ENCODE data around the gene ALOX15B. TPM values are rescaled to one million over a fixed set of nuclear protein-coding genes. Genes with fewer than 3 reads are reported as not detected.
A peak's percentile ranks its signal among the peaks of the same experiment; 100 is the strongest.

Gene ALOX15B, protein sequence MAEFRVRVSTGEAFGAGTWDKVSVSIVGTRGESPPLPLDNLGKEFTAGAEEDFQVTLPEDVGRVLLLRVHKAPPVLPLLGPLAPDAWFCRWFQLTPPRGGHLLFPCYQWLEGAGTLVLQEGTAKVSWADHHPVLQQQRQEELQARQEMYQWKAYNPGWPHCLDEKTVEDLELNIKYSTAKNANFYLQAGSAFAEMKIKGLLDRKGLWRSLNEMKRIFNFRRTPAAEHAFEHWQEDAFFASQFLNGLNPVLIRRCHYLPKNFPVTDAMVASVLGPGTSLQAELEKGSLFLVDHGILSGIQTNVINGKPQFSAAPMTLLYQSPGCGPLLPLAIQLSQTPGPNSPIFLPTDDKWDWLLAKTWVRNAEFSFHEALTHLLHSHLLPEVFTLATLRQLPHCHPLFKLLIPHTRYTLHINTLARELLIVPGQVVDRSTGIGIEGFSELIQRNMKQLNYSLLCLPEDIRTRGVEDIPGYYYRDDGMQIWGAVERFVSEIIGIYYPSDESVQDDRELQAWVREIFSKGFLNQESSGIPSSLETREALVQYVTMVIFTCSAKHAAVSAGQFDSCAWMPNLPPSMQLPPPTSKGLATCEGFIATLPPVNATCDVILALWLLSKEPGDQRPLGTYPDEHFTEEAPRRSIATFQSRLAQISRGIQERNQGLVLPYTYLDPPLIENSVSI
- total RNA-seq (not detected), total RNA-seq (0 reads per million in 2 donors)

DNA sequence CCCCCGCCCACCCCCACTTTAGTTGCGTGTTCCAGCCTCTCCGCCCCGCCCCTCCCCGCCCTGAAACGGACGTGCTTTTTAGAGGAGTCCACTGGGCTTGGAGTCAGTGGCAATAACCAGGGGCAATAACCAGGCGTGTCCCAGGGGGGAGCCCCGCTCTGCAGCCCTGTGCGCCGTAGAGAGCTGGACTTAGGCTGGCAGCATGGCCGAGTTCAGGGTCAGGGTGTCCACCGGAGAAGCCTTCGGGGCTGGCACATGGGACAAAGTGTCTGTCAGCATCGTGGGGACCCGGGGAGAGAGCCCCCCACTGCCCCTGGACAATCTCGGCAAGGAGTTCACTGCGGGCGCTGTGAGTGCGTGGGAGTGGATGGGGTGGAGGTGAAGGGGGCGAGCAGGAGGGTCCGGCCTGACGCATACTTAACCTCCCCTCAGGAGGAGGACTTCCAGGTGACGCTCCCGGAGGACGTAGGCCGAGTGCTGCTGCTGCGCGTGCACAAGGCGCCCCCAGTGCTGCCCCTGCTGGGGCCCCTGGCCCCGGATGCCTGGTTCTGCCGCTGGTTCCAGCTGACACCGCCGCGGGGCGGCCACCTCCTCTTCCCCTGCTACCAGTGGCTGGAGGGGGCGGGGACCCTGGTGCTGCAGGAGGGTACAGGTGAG is at the start of gene ALOX15B:
Gene ALOX15B (plus strand): TSS at position 106 of the 657 bp plus-strand sequence. CDS start 97 bp downstream, at position 203.
- no peak for ATAC-seq
- DNase-seq: no peak
- Mint-ChIP-seq H3K4me1 (peaks cover 7% of the 10 kb centered on the region), H3K36me3 (ENCODE audit: low read depth) (peaks cover 8% of the 10 kb centered on the region), H3K4me3 (no peak within 1 kb of the TSS), H3K27ac (no peak within 1 kb of the TSS), H3K27me3 (peaks cover 55% of the 10 kb centered on the region)
- H3K9me3 ChIP-seq (ENCODE audit: control insufficient read depth, low read length, poor library complexity, severe bottlenecking): no peaks in the 10 kb centered on the region

DNA sequence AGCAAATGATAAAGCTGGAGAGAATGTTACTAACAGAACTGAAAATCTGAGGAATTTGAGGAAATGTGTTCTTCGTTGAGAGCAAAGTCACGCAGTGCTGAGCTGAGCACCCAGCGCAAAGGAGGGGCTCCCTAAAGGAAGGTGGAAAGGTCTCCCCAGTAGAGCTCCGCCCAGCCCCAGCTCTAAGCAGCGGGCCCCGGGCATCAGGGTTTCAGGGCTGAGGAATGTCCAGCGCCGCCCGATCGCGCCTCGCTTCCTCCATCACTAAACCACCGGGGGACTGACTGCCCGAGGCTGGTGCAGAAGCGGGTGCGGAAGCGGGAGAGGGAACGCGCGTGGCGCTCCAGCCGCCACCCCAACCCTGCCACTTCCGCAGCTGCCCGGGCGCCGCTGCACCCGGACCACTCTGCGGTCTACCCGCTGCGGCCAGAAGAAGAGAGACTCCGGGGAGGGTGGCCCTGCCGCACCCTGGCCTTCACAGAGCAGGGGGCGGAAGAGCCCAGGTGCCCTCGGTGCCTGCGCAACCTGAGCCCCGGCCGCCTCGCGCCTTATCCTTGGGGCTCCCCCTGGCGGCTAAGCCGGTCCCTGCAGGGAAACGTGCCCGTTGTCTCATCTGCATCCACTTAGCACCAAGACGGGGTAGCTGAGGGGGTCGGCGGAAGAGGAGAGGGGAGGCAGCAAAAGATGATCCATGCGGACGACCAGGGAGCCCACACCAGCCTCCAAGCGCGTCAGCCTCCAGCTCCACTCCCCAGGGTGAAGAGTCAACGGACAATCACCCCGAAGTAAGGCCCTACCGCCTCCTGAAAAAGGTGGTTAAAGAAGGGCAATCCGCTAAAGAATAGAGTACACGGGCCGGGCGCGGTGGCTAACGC is 48.8 kb upstream of the ALOX15B start:
- H3K9me3 ChIP-seq (ENCODE audit: control insufficient read depth, low read length, poor library complexity, severe bottlenecking): no peaks in the 10 kb centered on the region
- Mint-ChIP-seq H3K36me3 (ENCODE audit: low read depth) (no peaks in the 10 kb centered on the region), H3K27me3 (peaks cover 13% of the 10 kb centered on the region), H3K4me3 (peak overlapping the region; percentile 86), H3K4me1 (peaks cover 20% of the 10 kb centered on the region), H3K27ac (peak overlapping the region; percentile 93)
- DNase-seq: peak; percentile 82 to 97 (median 87)
- ATAC-seq: peak; percentile 92

DNA sequence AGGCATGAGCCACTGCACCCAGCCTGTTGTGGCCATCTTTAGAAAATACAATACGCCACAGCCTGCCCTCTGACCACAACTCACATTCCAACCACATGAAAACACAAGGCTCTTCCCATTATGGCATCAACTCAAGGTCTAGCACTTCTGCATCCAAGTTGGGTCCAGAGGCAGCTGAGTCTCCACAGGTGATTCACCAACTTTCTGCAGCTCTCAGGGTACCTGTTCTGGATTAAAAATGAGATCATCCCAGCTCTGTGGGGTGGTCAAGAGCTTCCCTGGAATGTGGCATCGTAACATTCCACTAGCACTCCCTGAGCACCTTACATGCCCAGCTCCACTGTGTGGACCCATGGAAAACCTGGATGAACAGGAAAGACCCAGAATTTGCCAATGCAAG is 46.3 kb upstream of the ALOX15B start:
- Mint-ChIP-seq H3K36me3 (ENCODE audit: low read depth) (no peaks in the 10 kb centered on the region), H3K4me1 (peaks cover 20% of the 10 kb centered on the region), H3K4me3 (no peak overlapping the region), H3K27ac (no peak overlapping the region), H3K27me3 (peaks cover 2% of the 10 kb centered on the region)
- ATAC-seq: no peak
- DNase-seq: no peak
- H3K9me3 ChIP-seq (ENCODE audit: control insufficient read depth, low read length, poor library complexity, severe bottlenecking): no peaks in the 10 kb centered on the region

DNA sequence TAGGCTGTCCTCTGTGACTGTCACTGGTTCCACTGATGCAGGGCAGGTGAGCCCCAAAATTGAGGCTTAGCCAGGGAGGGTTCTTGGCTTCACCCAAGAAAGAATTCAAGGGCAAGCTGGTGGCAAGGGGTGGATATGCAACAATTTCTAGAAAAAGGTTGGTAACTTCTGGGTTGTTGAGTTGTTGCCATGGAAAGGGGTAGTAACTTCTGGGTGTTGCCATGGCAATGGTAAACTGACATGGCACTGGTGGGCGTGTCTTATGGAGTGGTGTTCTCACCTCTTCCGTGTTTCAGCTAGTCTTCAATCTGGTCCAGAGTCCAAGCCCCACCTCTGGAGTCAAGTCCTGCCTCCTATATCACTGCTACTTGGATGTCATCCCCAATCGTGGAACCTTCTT is 45.9 kb upstream of the ALOX15B start:
- no peaks in the 10 kb centered on the region for H3K9me3 ChIP-seq (ENCODE audit: control insufficient read depth, low read length, poor library complexity, severe bottlenecking)
- peak overlapping the region; percentile 2 for H3K4me3 Mint-ChIP-seq
- no peak overlapping the region for H3K27ac Mint-ChIP-seq

DNA sequence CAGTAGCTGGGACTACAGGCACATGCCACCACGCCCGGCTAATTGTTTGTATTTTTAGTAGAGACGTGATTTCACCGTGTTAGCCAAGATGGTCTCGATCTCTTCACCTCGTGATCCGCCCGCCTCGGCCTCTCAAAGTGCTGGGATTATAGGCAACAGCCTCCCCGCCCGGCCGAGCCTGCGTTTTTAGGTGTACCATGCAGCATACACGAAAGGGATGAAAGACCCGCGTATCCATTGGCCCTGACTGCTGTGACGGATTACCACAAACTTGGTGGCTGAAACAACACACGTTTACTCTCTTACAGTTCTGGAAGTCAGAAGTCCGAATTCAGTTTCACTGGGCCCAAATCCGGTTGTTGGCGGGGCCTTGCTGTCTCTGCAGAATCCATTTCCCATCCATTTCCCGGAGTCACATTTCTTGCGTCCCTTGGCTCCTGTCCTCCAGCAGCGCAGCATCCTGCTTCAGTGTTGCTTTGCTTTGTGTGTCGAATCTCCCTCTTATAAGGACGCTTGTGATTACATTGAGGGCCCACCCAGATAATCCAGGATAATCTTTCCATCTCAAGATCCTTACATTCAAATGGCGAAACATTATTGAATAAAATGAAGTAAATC is 44.8 kb upstream of the ALOX15B start:
- H3K36me3 Mint-ChIP-seq (ENCODE audit: low read depth): no peaks in the 10 kb centered on the region
- H3K27me3 Mint-ChIP-seq: peaks cover 7% of the 10 kb centered on the region
- no peak overlapping the region for H3K4me3 Mint-ChIP-seq
- DNase-seq: no peak
- ATAC-seq: no peak
- peaks cover 16% of the 10 kb centered on the region for H3K4me1 Mint-ChIP-seq
- no peaks in the 10 kb centered on the region for H3K9me3 ChIP-seq (ENCODE audit: control insufficient read depth, low read length, poor library complexity, severe bottlenecking)
- H3K27ac Mint-ChIP-seq: no peak overlapping the region

More for the DNA sequence above, 45.9 kb upstream of the ALOX15B start:
- no peak for DNase-seq
- H3K36me3 Mint-ChIP-seq (ENCODE audit: low read depth): no peaks in the 10 kb centered on the region
- ATAC-seq: no peak
- peaks cover 20% of the 10 kb centered on the region for H3K4me1 Mint-ChIP-seq
- no peaks in the 10 kb centered on the region for H3K27me3 Mint-ChIP-seq

DNA sequence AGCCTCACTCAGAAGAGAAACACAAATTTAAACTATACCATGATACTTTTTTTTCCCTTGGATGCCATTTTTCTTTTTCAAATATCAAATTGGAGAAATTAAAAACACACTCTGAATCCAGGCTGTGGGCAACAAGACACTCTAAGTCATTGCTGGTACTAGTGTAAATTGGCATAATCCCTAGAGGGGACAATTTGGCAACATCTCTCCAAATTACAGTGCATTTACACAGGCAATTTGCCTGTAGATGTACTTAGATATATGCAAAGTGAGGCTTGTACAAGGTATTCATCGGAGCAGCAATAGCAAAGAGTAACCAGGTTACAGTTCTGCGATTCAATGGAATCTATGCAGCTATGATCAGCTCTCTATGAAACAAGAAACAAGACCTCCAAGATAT is 43.1 kb upstream of the ALOX15B start:
- no peaks in the 10 kb centered on the region for H3K9me3 ChIP-seq (ENCODE audit: control insufficient read depth, low read length, poor library complexity, severe bottlenecking)
- no peak overlapping the region for H3K27ac Mint-ChIP-seq
- no peaks in the 10 kb centered on the region for H3K36me3 Mint-ChIP-seq (ENCODE audit: low read depth)
- ATAC-seq (no peak), DNase-seq (no peak)
- peaks cover 6% of the 10 kb centered on the region for H3K4me1 Mint-ChIP-seq
- no peak overlapping the region for H3K4me3 Mint-ChIP-seq
- peaks cover 12% of the 10 kb centered on the region for H3K27me3 Mint-ChIP-seq

DNA sequence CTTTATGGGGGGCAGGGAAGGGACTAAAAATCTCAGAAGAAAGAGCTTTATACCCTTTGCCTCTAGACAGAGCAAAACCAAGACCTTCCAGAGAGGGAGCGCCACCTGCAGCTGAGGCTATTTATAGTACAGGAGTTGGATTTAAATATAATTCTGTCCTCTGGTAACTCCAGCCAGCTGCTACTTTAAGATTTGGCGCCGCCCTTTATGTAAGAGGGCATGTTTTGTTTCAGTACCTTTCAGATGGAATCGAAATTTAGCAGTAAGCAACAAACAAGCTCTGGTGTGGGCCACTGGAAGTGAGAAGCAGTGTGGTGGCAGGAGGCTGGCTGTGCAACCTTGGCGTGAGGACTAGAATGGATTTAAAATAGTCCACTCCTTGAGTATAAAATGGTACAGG is 41.7 kb upstream of the ALOX15B start:
- Mint-ChIP-seq H3K36me3 (ENCODE audit: low read depth) (peaks cover 8% of the 10 kb centered on the region), H3K4me3 (no peak overlapping the region), H3K27me3 (peaks cover 27% of the 10 kb centered on the region), H3K27ac (no peak overlapping the region), H3K4me1 (peaks cover 6% of the 10 kb centered on the region)
- ATAC-seq: peak; percentile 60
- H3K9me3 ChIP-seq (ENCODE audit: control insufficient read depth, low read length, poor library complexity, severe bottlenecking): no peaks in the 10 kb centered on the region
- DNase-seq: no peak

DNA sequence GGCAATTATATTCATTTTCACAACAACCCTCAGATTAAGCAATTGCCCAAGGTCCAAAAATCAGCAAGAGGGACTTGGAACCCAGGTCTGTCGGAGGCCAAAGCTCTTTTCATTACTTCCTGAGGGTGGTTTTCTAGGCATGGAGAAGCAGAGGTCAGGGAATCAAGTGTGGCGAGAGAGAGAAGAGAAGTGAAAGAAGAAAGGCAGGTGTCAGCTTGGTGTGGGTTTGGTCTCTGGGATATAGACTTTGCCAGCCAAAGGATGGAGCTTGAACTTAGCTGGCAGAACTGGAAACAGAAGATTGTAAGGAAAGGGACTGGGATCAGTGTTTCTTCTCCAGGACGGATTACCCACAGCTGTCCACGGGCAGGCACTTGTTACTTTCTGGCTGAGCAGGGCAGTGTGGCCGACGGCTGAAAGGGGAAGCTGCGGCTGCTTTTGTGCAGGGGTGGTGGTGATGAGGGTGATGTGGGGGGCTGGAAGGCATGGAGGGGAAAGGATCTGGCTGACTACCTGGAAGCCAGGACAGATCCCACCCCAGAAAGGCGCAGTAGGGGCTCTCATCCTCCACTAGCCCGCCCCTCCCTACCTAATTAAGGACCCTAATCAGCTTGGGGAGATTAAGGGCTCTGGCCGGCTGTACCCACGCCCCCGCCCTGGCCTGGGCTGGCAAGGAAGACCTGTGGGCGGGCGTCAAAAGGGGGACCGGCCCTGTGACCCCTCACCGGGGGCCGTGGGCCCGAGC is 36.7 kb upstream of the ALOX15B start, which contains the start of gene GUCY2D:
Gene GUCY2D (plus strand): TSS at position 640 of the 745 bp plus-strand sequence. CDS start 433 bp downstream, outside the sequence.
- Mint-ChIP-seq H3K27ac (no peak within 1 kb of the TSS), H3K4me3 (peak within 1 kb of the TSS; percentile 87), H3K36me3 (ENCODE audit: low read depth) (peaks cover 12% of the 10 kb centered on the region), H3K4me1 (peaks cover 14% of the 10 kb centered on the region), H3K27me3 (peaks cover 66% of the 10 kb centered on the region)
- no peaks in the 10 kb centered on the region for H3K9me3 ChIP-seq (ENCODE audit: control insufficient read depth, low read length, poor library complexity, severe bottlenecking)
- DNase-seq (no peak), ATAC-seq (peak; percentile 48)

DNA sequence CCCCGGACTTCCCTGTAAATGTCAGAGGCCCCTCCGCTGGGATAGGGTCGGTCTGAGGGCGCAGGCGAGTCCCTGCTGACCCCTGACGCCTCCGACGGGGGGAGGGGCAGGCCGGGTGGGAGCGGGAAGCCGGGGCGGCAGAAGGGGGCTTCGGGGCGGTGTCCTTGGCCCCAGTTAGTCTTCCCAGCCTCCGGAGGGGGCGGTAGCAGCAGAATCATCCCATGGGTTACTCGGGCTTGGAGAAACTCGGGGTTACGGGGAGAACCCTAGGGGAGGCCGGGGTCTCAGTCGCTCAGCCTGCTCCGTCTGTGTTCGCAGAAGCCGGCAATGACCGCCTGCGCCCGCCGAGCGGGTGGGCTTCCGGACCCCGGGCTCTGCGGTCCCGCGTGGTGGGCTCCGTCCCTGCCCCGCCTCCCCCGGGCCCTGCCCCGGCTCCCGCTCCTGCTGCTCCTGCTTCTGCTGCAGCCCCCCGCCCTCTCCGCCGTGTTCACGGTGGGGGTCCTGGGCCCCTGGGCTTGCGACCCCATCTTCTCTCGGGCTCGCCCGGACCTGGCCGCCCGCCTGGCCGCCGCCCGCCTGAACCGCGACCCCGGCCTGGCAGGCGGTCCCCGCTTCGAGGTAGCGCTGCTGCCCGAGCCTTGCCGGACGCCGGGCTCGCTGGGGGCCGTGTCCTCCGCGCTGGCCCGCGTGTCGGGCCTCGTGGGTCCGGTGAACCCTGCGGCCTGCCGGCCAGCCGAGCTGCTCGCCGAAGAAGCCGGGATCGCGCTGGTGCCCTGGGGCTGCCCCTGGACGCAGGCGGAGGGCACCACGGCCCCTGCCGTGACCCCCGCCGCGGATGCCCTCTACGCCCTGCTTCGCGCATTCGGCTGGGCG is 35.9 kb upstream of the ALOX15B start:
- DNase-seq (no peak), ATAC-seq (no peak)
- H3K9me3 ChIP-seq (ENCODE audit: control insufficient read depth, low read length, poor library complexity, severe bottlenecking): no peaks in the 10 kb centered on the region
- H3K36me3 Mint-ChIP-seq (ENCODE audit: low read depth): peaks cover 12% of the 10 kb centered on the region
- peaks cover 73% of the 10 kb centered on the region for H3K27me3 Mint-ChIP-seq
- no peak overlapping the region for H3K4me3 Mint-ChIP-seq
- no peak overlapping the region for H3K27ac Mint-ChIP-seq
- H3K4me1 Mint-ChIP-seq: peaks cover 16% of the 10 kb centered on the region

DNA sequence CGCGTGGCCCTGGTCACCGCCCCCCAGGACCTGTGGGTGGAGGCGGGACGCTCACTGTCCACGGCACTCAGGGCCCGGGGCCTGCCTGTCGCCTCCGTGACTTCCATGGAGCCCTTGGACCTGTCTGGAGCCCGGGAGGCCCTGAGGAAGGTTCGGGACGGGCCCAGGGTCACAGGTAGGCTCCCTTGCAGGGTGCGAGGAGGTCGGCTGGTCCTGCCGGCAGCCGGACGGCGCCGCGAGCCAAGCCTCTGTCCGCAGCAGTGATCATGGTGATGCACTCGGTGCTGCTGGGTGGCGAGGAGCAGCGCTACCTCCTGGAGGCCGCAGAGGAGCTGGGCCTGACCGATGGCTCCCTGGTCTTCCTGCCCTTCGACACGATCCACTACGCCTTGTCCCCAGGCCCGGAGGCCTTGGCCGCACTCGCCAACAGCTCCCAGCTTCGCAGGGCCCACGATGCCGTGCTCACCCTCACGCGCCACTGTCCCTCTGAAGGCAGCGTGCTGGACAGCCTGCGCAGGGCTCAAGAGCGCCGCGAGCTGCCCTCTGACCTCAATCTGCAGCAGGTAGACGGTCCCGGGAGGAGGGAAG is 35.2 kb upstream of the ALOX15B start:
- DNase-seq (no peak), ATAC-seq (no peak)
- H3K36me3 Mint-ChIP-seq (ENCODE audit: low read depth): peaks cover 12% of the 10 kb centered on the region
- H3K27ac Mint-ChIP-seq: no peak overlapping the region
- H3K4me1 Mint-ChIP-seq: peaks cover 16% of the 10 kb centered on the region
- no peak overlapping the region for H3K4me3 Mint-ChIP-seq
- no peaks in the 10 kb centered on the region for H3K9me3 ChIP-seq (ENCODE audit: control insufficient read depth, low read length, poor library complexity, severe bottlenecking)
- peaks cover 72% of the 10 kb centered on the region for H3K27me3 Mint-ChIP-seq

DNA sequence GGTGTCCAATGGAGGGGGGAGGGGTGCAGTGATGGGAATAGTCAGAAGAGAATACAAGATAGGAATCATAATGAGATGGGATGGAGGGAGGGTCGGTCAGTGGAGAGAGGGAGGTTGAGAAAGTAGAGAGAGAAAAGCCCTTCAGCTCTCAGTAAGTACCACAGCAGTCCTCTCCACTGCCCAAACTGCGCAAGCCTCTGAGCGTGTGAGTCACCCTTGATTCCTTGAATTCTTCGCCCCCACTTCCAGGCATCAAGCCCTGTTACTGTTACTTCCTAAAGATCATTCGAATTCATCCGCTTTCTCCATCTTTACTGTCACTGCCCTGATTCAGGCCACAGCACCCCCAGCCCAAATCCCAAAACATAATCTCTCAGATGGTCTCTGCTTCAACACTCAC is 34.0 kb upstream of the ALOX15B start:
- Mint-ChIP-seq H3K4me3 (no peak overlapping the region), H3K27me3 (peaks cover 68% of the 10 kb centered on the region), H3K27ac (peak overlapping the region; percentile 63), H3K4me1 (peaks cover 16% of the 10 kb centered on the region), H3K36me3 (ENCODE audit: low read depth) (peaks cover 12% of the 10 kb centered on the region)
- ATAC-seq: no peak
- H3K9me3 ChIP-seq (ENCODE audit: control insufficient read depth, low read length, poor library complexity, severe bottlenecking): no peaks in the 10 kb centered on the region
- DNase-seq: no peak

Data from T-helper 17 cell (primary cell).